Kidney (tissue), 14 donors: ENCODE results near the gene ARMH2. TPM values are rescaled to one million over a fixed set of nuclear protein-coding genes. Genes with fewer than 3 reads are reported as not detected.

Source experiments
- DNase-seq, 5 donors: peaks; one replicate each; pipeline ENCODE4 v3.0.0-alpha.2; 2013 to 2020
- FAIRE-seq: peaks from 2 replicates; lab custom pipeline; 2012; peaks lifted over from hg19 to GRCh38; lab: Jason Lieb, UNC
- H3K27ac ChIP-seq, 2 donors: one replicate each; pipeline ENCODE4 v1.7.0; 2013; ENCODE audit warnings: low read depth in 2 of 2, low read length in 2 of 2, inconsistent platforms in 1 of 2
- H3K27me3 ChIP-seq: one replicate; pipeline ENCODE4 v1.7.1; 2013; ENCODE audit warnings: low read length, inconsistent platforms; ENCODE audit not compliant: control insufficient read depth, insufficient read depth
- H3K36me3 ChIP-seq, 3 donors: one replicate each; pipeline versions ENCODE4 v1.7.0 to v1.7.1; 2013; ENCODE audit warnings: low read length in 3 of 3, control low read depth in 1 of 3, inconsistent platforms in 1 of 3; ENCODE audit not compliant: insufficient read depth in 3 of 3, control insufficient read depth in 2 of 3
- H3K4me1 ChIP-seq, 3 donors: one replicate each; pipeline versions ENCODE4 v1.7.0 to v1.7.1; 2013; ENCODE audit warnings: low read length in 3 of 3, inconsistent platforms in 1 of 3, low read depth in 1 of 3; ENCODE audit not compliant: control insufficient read depth in 2 of 3, insufficient read depth in 2 of 3
- H3K4me3 ChIP-seq, 3 donors: one replicate each; pipeline versions ENCODE4 v1.7.0 to v1.8.1; 2013; ENCODE audit warnings: low read length in 3 of 3, control low read depth in 1 of 3, inconsistent platforms in 1 of 3
- H3K9ac ChIP-seq, 3 donors: one replicate each; pipeline versions ENCODE4 v1.7.0 to v1.7.1; 2013; ENCODE audit warnings: low read length in 3 of 3, control low read depth in 1 of 3, inconsistent platforms in 1 of 3
- H3K9me3 ChIP-seq, 3 donors: one replicate each; pipeline versions ENCODE4 v1.7.0 to v1.7.1; 2013; ENCODE audit warnings: low read length in 3 of 3, control low read depth in 1 of 3, inconsistent platforms in 1 of 3; ENCODE audit not compliant: control insufficient read depth in 2 of 3, insufficient read depth in 1 of 3
- intact Hi-C: fragments of 100-400 bp; cut with DNase I; formaldehyde crosslinking; loops from one replicate; pipeline ENCODE4 v1.11.1; 2022
- polyA plus RNA-seq: library from polyadenylated mRNA; stranded (reverse); fragments of 350-450 nt; fragmentation: Illumina TruSeq; extraction: RNeasy Lipid Tissue Mini Kit (QIAGEN cat#74804); gene quantifications from one replicate; pipeline ENCODE4 v1.2.3, GENCODE V29; 2014; ENCODE audit warnings: low read depth, low replicate concordance; ENCODE audit not compliant: insufficient read depth
- total RNA-seq: library from RNA; stranded (reverse); fragmentation: NEBNext Ultra II Directional; extraction: Animal tissue kit (Norgen Biotek cat#: 25700); gene quantifications from one replicate; pipeline ENCODE4 v1.2.1, GENCODE V29; 2021
- TF ChIP-seq, protein P1 (sequence below): IDR thresholded peaks from 3 replicates; pipeline ENCODE4 v1.5.1; 2012; ENCODE audit warnings: mild to moderate bottlenecking, moderate library complexity, borderline replicate concordance; ENCODE audit not compliant: insufficient read depth; ENCODE audit errors: extremely low read depth
- donor health status: control.
- donor health status: control.
- donor health status: control.
- donor health status: control.
- donor health status: control.
- donor health status: DM: yes; HTN: yes; CAD: no.
- donor health status: Normal renal cell carcinoma (clear cell type).

Gene ARMH2
- total and polyA plus RNA-seq, 2 donors from 2014 or later = not detected

DNA sequence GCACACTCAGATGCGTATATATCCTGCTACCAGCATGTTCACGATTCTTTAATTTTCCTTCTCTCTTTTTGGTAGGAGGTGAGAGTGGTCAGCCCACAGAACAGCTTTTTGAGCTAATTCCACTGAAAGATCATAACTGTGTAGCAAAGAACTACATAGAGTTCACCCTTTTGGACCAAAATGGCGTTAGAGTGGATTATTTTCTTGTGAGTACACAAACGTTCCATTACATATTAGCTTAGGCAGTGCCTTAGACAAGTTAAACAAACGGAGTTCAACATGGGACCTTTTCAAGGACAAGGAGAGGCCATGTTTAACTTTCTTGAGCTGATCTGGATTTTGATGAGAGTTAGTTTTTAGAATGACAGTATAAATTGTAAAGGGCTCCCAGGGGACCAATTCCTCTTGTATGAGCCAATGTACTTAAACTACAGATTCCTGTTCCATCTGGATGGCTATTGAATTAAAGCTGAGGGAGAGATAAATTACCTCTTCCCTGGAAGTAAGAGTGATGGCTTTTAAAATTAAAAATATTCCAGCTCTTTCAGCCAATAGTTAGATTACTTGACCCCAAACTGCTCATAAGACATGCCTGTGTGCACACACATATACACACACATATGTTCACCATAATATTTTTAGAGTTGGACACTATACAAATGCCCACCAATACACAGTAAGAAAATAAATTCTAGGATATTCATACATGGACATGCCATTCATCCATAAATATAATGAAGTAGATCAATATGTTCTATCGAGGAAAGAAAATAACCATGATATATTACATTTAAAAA is 25.6 kb upstream of the ARMH2 start:
- FAIRE-seq = no peak
- Histone ChIP-seq H3K4me3 (no peak overlapping the region), H3K36me3 (no peaks in the 10 kb centered on the region), H3K9me3 (no peaks in the 10 kb centered on the region), H3K27ac (no peak overlapping the region), H3K4me1 (no peaks in the 10 kb centered on the region), H3K9ac (no peak overlapping the region), H3K27me3 (no peaks in the 10 kb centered on the region)
- TF ChIP-seq, protein P1, sequence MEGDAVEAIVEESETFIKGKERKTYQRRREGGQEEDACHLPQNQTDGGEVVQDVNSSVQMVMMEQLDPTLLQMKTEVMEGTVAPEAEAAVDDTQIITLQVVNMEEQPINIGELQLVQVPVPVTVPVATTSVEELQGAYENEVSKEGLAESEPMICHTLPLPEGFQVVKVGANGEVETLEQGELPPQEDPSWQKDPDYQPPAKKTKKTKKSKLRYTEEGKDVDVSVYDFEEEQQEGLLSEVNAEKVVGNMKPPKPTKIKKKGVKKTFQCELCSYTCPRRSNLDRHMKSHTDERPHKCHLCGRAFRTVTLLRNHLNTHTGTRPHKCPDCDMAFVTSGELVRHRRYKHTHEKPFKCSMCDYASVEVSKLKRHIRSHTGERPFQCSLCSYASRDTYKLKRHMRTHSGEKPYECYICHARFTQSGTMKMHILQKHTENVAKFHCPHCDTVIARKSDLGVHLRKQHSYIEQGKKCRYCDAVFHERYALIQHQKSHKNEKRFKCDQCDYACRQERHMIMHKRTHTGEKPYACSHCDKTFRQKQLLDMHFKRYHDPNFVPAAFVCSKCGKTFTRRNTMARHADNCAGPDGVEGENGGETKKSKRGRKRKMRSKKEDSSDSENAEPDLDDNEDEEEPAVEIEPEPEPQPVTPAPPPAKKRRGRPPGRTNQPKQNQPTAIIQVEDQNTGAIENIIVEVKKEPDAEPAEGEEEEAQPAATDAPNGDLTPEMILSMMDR = no peak
- DNase-seq = peak in 2 of 5 donors; percentile 28 to 65
- intact Hi-C loops = no loop called here

DNA sequence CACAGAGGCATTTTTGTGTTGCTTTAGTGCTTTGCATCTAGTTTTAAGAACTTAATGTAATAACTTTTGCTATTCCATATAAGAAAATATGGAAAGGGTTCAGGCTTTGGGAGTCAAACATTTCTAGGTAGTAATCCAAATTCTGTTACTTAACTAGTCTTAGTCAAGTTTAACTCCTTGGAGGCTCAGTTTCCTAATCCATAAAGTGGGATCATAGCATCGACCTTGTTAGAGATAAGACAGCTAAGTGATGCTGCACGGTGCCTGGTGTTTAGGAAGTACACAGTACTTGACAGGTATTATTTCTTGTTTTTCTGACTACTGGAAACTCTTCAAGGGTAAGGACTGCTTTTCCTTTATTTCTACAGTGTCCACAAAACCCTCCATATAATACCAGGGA is 24.5 kb upstream of the ARMH2 start:
- Histone ChIP-seq H3K27ac (no peak overlapping the region), H3K36me3 (no peaks in the 10 kb centered on the region), H3K4me1 (no peaks in the 10 kb centered on the region), H3K4me3 (no peak overlapping the region), H3K9ac (no peak overlapping the region), H3K9me3 (no peaks in the 10 kb centered on the region), H3K27me3 (no peaks in the 10 kb centered on the region)
- TF ChIP-seq, protein P1 = no peak
- DNase-seq (no peak), FAIRE-seq (no peak)
- intact Hi-C loops = no loop called here

DNA sequence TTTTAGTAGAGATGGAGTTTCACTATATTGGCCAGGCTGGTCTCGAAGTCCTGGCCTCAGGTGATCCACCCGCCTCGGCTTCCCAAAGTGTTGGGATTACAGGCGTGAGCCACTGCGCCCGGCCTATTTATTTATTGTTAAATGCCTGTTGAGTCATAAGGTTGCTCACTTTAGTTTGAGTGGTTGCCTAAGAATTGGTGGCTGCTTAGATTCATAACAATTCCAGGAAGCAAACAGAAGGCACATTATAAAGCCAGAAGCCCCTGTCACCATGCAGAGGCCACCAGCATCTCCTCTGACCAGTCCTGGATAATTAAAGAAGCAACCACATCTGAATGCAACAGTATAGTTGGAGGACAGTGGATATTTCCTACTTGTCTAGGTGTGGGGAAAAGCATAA is 24.0 kb upstream of the ARMH2 start:
- FAIRE-seq (no peak), DNase-seq (no peak)
- Histone ChIP-seq H3K4me3 (no peak overlapping the region), H3K27me3 (no peaks in the 10 kb centered on the region), H3K4me1 (no peaks in the 10 kb centered on the region), H3K36me3 (no peaks in the 10 kb centered on the region), H3K9me3 (no peaks in the 10 kb centered on the region), H3K9ac (no peak overlapping the region), H3K27ac (no peak overlapping the region)
- TF ChIP-seq, protein P1 = no peak
- intact Hi-C loops = no loop called here
